Neutrophil (primary cell): ENCODE data around the gene N4BP2.

ENCODE experiments used
- H3K27ac ChIP-seq: fragments of 200-600 bp; sonication (generic); 2 replicates; pipeline ENCODE4 v1.5.1; 2016; ENCODE audit warnings: mild to moderate bottlenecking, moderate library complexity
- H3K27me3 ChIP-seq: fragments of 200-600 bp; sonication (generic); 2 replicates; pipeline ENCODE4 v1.6.0; 2016; ENCODE audit warnings: mild to moderate bottlenecking
- H3K36me3 ChIP-seq: fragments of 200-600 bp; sonication (generic); 2 replicates; pipeline ENCODE4 v1.5.1; 2017
- H3K4me1 ChIP-seq, 2 experiments: fragments of 200-600 bp in 1 of 2; sonication (generic) in 1 of 2; 1 replicate in 1 of 2; 2 replicates in 1 of 2; pipeline versions ENCODE4 v1.5.1 to v1.6.1; 2013 to 2016; ENCODE audit warnings: low read depth in 1 of 2, low read length in 1 of 2, mild to moderate bottlenecking in 1 of 2, moderate library complexity in 1 of 2; ENCODE audit not compliant: control insufficient read depth in 1 of 2, insufficient read depth in 1 of 2
- H3K4me3 ChIP-seq, 2 experiments: fragments of 200-600 bp in 1 of 2; sonication (generic) in 1 of 2; 1 replicate in 1 of 2; 2 replicates in 1 of 2; pipeline ENCODE4 v1.5.1; 2013 to 2016; ENCODE audit warnings: low read depth in 1 of 2, low read length in 1 of 2, mild to moderate bottlenecking in 1 of 2, moderate library complexity in 1 of 2
- H3K9me3 ChIP-seq: fragments of 200-600 bp; sonication (generic); 2 replicates; pipeline ENCODE4 v1.5.1; 2016
- CTCF ChIP-seq: fragments of 200-600 bp; sonication (generic); IDR thresholded peaks from 2 replicates; pipeline ENCODE4 v1.5.1; 2016; ENCODE audit warnings: antibody characterized with exemption

Gene N4BP2

GRCh38 chr4:40165916-40166315, 109.3 kb downstream of the N4BP2 start:
- H3K9me3 ChIP-seq = no peaks in the 10 kb centered on the region
- H3K4me1 ChIP-seq = no peaks in the 10 kb centered on the region
- H3K4me3 ChIP-seq = no peak overlapping the region
- H3K27me3 ChIP-seq = no peaks in the 10 kb centered on the region
- no peaks in the 10 kb centered on the region for H3K36me3 ChIP-seq
- no peak overlapping the region for H3K27ac ChIP-seq
- no peak for TF ChIP-seq CTCF

GRCh38 chr4:40168070-40168469, 111.4 kb downstream of the N4BP2 start:
- Histone ChIP-seq H3K9me3 (no peaks in the 10 kb centered on the region), H3K27me3 (no peaks in the 10 kb centered on the region), H3K4me1 (no peaks in the 10 kb centered on the region), H3K4me3 (no peak overlapping the region), H3K36me3 (no peaks in the 10 kb centered on the region), H3K27ac (no peak overlapping the region)
- TF ChIP-seq CTCF = no peak

- no peak for TF ChIP-seq CTCF
- no peaks in the 10 kb centered on the region for H3K4me1 ChIP-seq
- no peaks in the 10 kb centered on the region for H3K36me3 ChIP-seq
Observed at GRCh38 chr4:40170588-40170987, 113.9 kb downstream of the N4BP2 start.

DNA sequence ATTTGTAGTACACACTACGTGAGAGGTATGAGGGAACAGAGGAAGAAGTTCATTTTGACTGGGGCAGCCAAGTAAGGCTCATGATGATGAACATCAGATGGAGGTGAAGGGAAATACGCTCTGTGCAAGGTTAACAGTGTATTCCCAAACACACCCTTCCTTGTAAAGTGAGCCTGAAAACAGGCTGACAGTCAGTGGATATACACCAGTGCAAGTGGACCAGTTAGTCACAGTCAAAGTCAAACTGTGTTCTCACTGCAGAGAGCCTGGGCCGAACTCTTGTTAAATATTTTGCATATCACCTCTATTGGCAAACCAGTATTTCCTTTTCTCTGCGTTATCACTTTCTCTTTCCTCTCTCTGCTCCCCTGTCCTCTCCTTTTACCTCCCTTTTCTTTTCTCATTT, 116.8 kb downstream of the N4BP2 start:
- H3K9me3 ChIP-seq = no peaks in the 10 kb centered on the region
- H3K27ac ChIP-seq = no peak overlapping the region
- TF ChIP-seq CTCF = no peak
- H3K36me3 ChIP-seq = no peaks in the 10 kb centered on the region
- H3K4me3 ChIP-seq = no peak overlapping the region
- H3K4me1 ChIP-seq = no peaks in the 10 kb centered on the region
- H3K27me3 ChIP-seq = no peaks in the 10 kb centered on the region

More at GRCh38 chr4:40170588-40170987, 113.9 kb downstream of the N4BP2 start:
- Histone ChIP-seq H3K27ac (no peak overlapping the region), H3K4me3 (no peak overlapping the region), H3K9me3 (no peaks in the 10 kb centered on the region), H3K27me3 (no peaks in the 10 kb centered on the region)

GRCh38 chr4:40176602-40177001, 120.0 kb downstream of the N4BP2 start:
- H3K4me3 ChIP-seq = no peak overlapping the region
- no peak for TF ChIP-seq CTCF

DNA sequence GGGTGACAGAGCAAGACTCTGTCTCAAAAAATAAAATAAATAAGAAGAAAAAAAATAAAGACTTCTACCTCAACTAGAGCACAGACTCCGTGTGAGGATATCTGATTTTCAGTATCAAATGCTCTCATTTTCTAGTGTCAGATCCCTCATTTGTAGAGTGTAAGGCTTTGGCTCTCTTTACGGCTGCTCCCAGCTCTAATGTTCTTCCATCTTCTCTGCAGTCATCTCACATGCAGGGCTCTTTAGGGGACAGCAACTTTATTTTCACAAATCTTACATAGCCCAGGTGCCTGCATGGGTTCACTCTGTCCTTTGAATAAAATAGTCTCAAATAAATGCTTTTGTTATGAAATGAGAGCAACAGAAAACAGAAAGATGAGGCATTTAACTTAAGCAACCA, 120.9 kb downstream of the N4BP2 start:
- Histone ChIP-seq H3K27me3 (no peaks in the 10 kb centered on the region), H3K4me1 (no peaks in the 10 kb centered on the region), H3K27ac (no peak overlapping the region), H3K36me3 (no peaks in the 10 kb centered on the region), H3K9me3 (no peaks in the 10 kb centered on the region), H3K4me3 (no peak overlapping the region)
- no peak for TF ChIP-seq CTCF

More at GRCh38 chr4:40176602-40177001, 120.0 kb downstream of the N4BP2 start:
- Histone ChIP-seq H3K36me3 (no peaks in the 10 kb centered on the region), H3K27ac (no peak overlapping the region), H3K4me1 (no peaks in the 10 kb centered on the region), H3K27me3 (no peaks in the 10 kb centered on the region), H3K9me3 (no peaks in the 10 kb centered on the region)
